Measurements from ENCODE around the gene TRPM3. TPM values are rescaled to one million over a fixed set of nuclear protein-coding genes. Genes with fewer than 3 reads are reported as not detected.

Gene TRPM3
- total and polyA plus RNA-seq, 12 donors, result 0.27 to 5.3 (median 1.8) TPM

DNA sequence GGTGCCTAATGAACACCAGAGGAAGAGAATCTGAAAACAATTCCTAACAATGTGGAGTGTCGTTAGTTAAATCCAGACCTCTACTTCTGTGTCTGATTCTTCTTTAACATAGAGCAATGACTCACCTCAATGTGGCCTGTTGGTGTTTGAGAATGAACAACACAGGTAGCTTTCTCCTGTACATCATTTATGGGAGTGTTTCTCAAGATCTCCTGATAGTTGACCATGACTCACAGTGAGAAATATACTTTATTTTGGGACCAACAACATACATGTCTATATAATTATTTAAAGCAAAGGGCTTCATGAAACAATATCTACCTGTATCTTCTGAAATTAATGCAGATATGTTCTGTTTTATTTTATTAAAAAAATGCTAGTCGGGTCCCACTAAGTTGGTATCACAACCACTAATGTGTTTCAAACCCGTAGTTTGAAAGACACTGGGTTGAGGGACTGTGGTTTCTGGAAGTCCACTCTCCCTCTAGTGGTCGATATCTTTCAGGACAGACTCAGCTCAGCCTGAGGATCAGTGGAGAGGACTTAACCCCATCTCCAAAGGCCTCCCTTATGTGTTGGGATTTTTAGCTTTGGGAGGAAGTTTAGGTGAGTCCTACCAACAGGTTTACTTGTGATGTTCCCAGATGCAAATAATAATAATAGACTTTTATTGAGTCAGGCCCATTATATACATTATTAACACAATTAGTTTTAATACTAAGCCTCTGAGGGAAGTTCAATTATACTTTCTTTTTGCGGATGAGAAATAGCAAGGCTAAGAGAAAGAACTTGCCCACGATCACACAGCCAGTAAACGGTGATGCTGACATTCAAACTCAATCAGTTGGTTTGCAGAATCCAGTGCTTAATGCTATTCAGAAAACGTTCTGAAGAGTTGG is 636.9 kb downstream of the TRPM3 start:
- Histone ChIP-seq H3K4me1 (replicated peaks in 1 of 2) (peaks cover 11 to 78% of the 10 kb centered on the region in 2 donors), H3K27me3 (no peaks in the 10 kb centered on the region), H3K9me3 (replicated peaks in 1 of 3) (no peaks in the 10 kb centered on the region), H3K36me3 (replicated peaks in 1 of 2) (no peaks in the 10 kb centered on the region), H3K4me3 (no peak overlapping the region), H3K27ac (peak overlapping the region; percentile 37 to 90 (median 82))
- TF ChIP-seq, protein P1, sequence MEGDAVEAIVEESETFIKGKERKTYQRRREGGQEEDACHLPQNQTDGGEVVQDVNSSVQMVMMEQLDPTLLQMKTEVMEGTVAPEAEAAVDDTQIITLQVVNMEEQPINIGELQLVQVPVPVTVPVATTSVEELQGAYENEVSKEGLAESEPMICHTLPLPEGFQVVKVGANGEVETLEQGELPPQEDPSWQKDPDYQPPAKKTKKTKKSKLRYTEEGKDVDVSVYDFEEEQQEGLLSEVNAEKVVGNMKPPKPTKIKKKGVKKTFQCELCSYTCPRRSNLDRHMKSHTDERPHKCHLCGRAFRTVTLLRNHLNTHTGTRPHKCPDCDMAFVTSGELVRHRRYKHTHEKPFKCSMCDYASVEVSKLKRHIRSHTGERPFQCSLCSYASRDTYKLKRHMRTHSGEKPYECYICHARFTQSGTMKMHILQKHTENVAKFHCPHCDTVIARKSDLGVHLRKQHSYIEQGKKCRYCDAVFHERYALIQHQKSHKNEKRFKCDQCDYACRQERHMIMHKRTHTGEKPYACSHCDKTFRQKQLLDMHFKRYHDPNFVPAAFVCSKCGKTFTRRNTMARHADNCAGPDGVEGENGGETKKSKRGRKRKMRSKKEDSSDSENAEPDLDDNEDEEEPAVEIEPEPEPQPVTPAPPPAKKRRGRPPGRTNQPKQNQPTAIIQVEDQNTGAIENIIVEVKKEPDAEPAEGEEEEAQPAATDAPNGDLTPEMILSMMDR (IDR thresholded peaks at IDR 0.05), result peak; percentile 76 to 92 (median 84)
- no peak for TF ChIP-seq POLR2A (IDR thresholded peaks at IDR 0.05)
- 40 to 50% (median 44%) methylated on average over 8 of the region's 8 CpGs for WGBS, 4 donors
- peak; percentile 43 to 82 (median 58) for DNase-seq
- intact Hi-C loops (cut with DNase I), result loop anchor here (5.0 to 10.0 kb wide), 5 partner anchors 62 to 140 kb away; partner anchors contain the start of gene KLF9 (in 1 of the 2)

DNA sequence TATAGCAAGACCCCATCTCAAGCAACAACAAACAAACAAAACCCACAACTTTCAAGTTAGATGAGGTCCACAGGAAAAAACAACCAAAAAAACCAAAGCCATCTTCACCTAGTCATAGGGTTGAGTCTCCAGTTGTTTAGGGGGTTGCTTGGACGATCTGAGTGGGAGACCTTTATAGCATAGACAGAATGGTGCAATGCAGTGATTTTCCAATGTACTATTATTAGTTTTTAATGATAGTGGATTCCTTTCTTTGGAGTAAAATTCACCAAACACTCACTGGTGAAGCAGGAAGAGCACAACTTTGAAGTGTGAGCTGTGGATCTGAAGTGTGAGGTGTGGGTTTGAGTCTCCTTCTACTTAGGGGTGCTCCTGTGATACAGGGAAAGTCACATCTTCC is 640.0 kb downstream of the TRPM3 start:
- H3K27ac ChIP-seq, result peak overlapping the region; percentile 1 to 93 (median 77)
- H3K36me3 ChIP-seq (replicated peaks in 1 of 2), result no peaks in the 10 kb centered on the region
- intact Hi-C loops (cut with DNase I), result loop anchor here (5.0 to 10.0 kb wide), 4 partner anchors 59 to 137 kb away; partner anchors contain the start of gene KLF9 (in 1 of the 2)
- no peak for DNase-seq
- peaks cover 11 to 68% of the 10 kb centered on the region in 2 donors for H3K4me1 ChIP-seq (replicated peaks in 1 of 2)
- H3K4me3 ChIP-seq, result no peak overlapping the region
- no peaks in the 10 kb centered on the region for H3K27me3 ChIP-seq
- TF ChIP-seq, protein P1 (IDR thresholded peaks at IDR 0.05), result no peak
- TF ChIP-seq POLR2A (IDR thresholded peaks at IDR 0.05), result no peak
- WGBS, 4 donors, result 64 to 78% (median 69%) methylated on average over 1 of the region's 1 CpG
- no peaks in the 10 kb centered on the region for H3K9me3 ChIP-seq (replicated peaks in 1 of 3)

DNA sequence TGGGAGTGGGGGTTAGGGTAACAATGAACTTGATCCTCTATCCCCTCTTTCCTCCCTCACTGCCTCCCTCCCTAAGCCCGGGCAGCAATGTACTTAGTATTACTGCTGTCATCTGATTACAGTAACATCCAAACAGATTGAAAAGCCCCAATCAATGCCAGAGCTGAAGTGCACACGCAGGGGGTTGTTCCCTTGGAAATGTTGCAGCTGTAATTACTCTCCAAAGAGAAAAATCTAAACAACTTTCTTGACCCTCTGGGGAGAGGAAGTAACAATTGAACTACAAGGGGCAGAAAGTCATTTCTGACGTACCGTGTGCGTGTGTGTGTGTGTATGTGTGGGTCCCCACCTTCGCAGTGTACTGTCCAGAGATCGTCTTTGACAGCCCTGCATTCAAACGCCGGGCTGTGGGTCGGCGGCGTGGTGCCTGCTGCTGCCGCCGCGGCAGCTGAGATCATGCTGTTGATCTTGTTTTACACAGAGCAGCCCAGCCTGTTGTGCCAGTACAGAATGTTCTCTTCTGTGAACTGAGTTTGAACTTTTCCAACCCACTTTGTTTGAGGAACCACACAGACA is 640.9 kb downstream of the TRPM3 start:
- no peaks in the 10 kb centered on the region for H3K36me3 ChIP-seq (replicated peaks in 1 of 2)
- peak overlapping the region in 1 of 4 donors; percentile 5 for H3K4me3 ChIP-seq
- H3K4me1 ChIP-seq (replicated peaks in 1 of 2), result peaks cover 10 to 59% of the 10 kb centered on the region in 2 donors
- peak; percentile 48 to 96 (median 78) for DNase-seq
- no peaks in the 10 kb centered on the region for H3K27me3 ChIP-seq
- no peaks in the 10 kb centered on the region for H3K9me3 ChIP-seq (replicated peaks in 1 of 3)
- peak overlapping the region; percentile 1 to 93 (median 77) for H3K27ac ChIP-seq
- peak; percentile 37 to 64 for TF ChIP-seq POLR2A (IDR thresholded peaks at IDR 0.05)
- TF ChIP-seq, protein P1 (IDR thresholded peaks at IDR 0.05), result no peak
- intact Hi-C loops (cut with DNase I), result loop anchor here (5.0 to 10.0 kb wide), 4 partner anchors 58 to 136 kb away; partner anchors contain the start of gene KLF9 (in 1 of the 2)
- 46 to 67% (median 49%) methylated on average over 15 of the region's 15 CpGs for WGBS, 4 donors

DNA sequence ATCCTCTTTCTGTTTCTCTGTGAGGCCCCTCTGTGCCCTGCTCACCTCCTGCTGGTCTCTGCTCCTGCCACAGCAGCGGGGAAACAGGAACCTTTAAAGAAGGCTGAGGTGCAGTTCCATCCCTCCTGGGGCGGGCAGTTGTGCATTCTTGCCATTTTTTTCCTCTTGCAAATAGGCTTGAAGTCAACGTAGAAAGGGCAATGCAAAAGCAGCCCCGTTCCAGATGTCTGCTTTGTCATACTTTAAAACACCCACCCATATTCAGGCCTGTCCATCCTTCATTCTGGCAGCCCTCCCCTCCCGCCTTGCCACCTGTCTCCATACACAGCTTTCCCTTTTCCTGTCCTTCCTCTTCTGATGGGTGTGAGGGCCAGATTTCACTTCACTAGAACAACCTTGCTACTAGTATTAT is 641.5 kb downstream of the TRPM3 start:
- no peak for TF ChIP-seq POLR2A (IDR thresholded peaks at IDR 0.05)
- TF ChIP-seq, protein P1 (IDR thresholded peaks at IDR 0.05), result no peak
- Histone ChIP-seq H3K4me1 (replicated peaks in 1 of 2) (peaks cover 4 to 53% of the 10 kb centered on the region in 2 donors), H3K27me3 (no peaks in the 10 kb centered on the region), H3K4me3 (peak overlapping the region in 1 of 4 donors; percentile 5), H3K9me3 (replicated peaks in 1 of 3) (no peaks in the 10 kb centered on the region), H3K27ac (peak overlapping the region; percentile 32 to 93 (median 77)), H3K36me3 (replicated peaks in 1 of 2) (no peaks in the 10 kb centered on the region)
- WGBS, 4 donors, result 62 to 75% (median 67%) methylated on average over 5 of the region's 5 CpGs
- no peak for DNase-seq
- intact Hi-C loops (cut with DNase I), result loop anchor here (5.0 to 10.0 kb wide), 4 partner anchors 58 to 135 kb away; partner anchors contain the start of gene KLF9 (in 1 of the 2)

Measured in adrenal gland (tissue), 12 donors.